SK-N-SH treated with all-trans-retinoic acid at 6 μM for 48 hours (cell line): ENCODE results near the gene EIF5.

Experiments used
- ARNTL ChIP-seq: fragments of 450-650 bp; formaldehyde crosslinking; IDR thresholded peaks from 2 replicates; pipeline ENCODE4 v1.5.0; 2020; ENCODE audit warnings: low read depth, mild to moderate bottlenecking, moderate library complexity, borderline replicate concordance
- CREB5 ChIP-seq: fragments of 250-450 bp; sonication (Bioruptor Pico); IDR thresholded peaks from 2 replicates; pipeline ENCODE4 v1.5.1; 2020; ENCODE audit warnings: low read depth, mild to moderate bottlenecking, moderate library complexity
- ISL1 ChIP-seq: fragments of 250-450 bp; sonication (Bioruptor Pico); IDR thresholded peaks from 2 replicates; pipeline ENCODE4 v2.1.2; 2022; ENCODE audit warnings: mild to moderate bottlenecking, moderate library complexity
- PATZ1 ChIP-seq: fragments of 250-450 bp; sonication (Bioruptor Pico); IDR thresholded peaks from 2 replicates; pipeline ENCODE4 v1.8.0; 2020; ENCODE audit warnings: mild to moderate bottlenecking, moderate library complexity, borderline replicate concordance
- POU6F1 ChIP-seq: fragments of 250-450 bp; sonication (Bioruptor Pico); IDR thresholded peaks from 2 replicates; pipeline ENCODE4 v1.8.0; 2021; ENCODE audit warnings: low read depth, mild to moderate bottlenecking, moderate library complexity, borderline replicate concordance
- PPARA ChIP-seq: fragments of 250-450 bp; sonication (Bioruptor Pico); IDR thresholded peaks from 2 replicates; pipeline ENCODE4 v1.5.0; 2020; ENCODE audit warnings: mild to moderate bottlenecking, borderline replicate concordance
- TCF4 ChIP-seq: fragments of 250-450 bp; sonication (Bioruptor Pico); IDR thresholded peaks from 2 replicates; pipeline ENCODE4 v1.8.0; 2021; ENCODE audit warnings: mild to moderate bottlenecking, moderate library complexity, borderline replicate concordance
- ZFP3 ChIP-seq: fragments of 250-450 bp; sonication (Bioruptor Pico); IDR thresholded peaks from 2 replicates; pipeline ENCODE4 v1.5.0; 2020; ENCODE audit warnings: mild to moderate bottlenecking, moderate library complexity

GRCh38 chr14:103336191-103336590, 2.2 kb downstream of the EIF5 start:
- TF ChIP-seq PATZ1 (CRISPR knock-in tag) (no peak), POU6F1 (CRISPR knock-in tag) (no peak), ZFP3 (no peak), ARNTL (CRISPR knock-in tag) (no peak), ISL1 (no peak), PPARA (CRISPR knock-in tag) (no peak), CREB5 (CRISPR knock-in tag) (no peak), TCF4 (CRISPR knock-in tag) (no peak)
